ENCODE results near the gene RARG.
"Not testable (repeated sequence)": the region's sequence is repeated elsewhere in the genome, so short reads cannot be mapped to it uniquely, and the experiment has no call there.

The RARG gene

GRCh38 chr12:53176750-53177149, 55.3 kb downstream of the RARG start:
- TF ChIP-seq ZNF274 (IDR thresholded peaks at IDR 0.05; ENCODE audit: low read depth, low read length) = no peak
- no peak overlapping the region for H3K4me3 ChIP-seq (ENCODE audit: low read length)

- H3K4me3 ChIP-seq (ENCODE audit: low read length) = no peak overlapping the region
- no peak for TF ChIP-seq ZNF274 (IDR thresholded peaks at IDR 0.05; ENCODE audit: low read depth, low read length)
Observed at GRCh38 chr12:53174881-53175491, 57.0 kb downstream of the RARG start.

- no peak for TF ChIP-seq ZNF274 (IDR thresholded peaks at IDR 0.05; ENCODE audit: low read depth, low read length)
- H3K4me3 ChIP-seq (ENCODE audit: low read length) = no peak overlapping the region
Observed at GRCh38 chr12:53173085-53173715, 58.8 kb downstream of the RARG start.

GRCh38 chr12:53172352-53172751, 59.7 kb downstream of the RARG start:
- H3K4me3 ChIP-seq (ENCODE audit: low read length) = no peak overlapping the region
- TF ChIP-seq ZNF274 (IDR thresholded peaks at IDR 0.05; ENCODE audit: low read depth, low read length) = no peak

- no peak overlapping the region for H3K4me3 ChIP-seq (ENCODE audit: low read length)
- no peak for TF ChIP-seq ZNF274 (IDR thresholded peaks at IDR 0.05; ENCODE audit: low read depth, low read length)
Observed at GRCh38 chr12:53171725-53172329, 60.2 kb downstream of the RARG start.

- no peak for TF ChIP-seq ZNF274 (IDR thresholded peaks at IDR 0.05; ENCODE audit: low read depth, low read length)
- no peak overlapping the region for H3K4me3 ChIP-seq (ENCODE audit: low read length)
Observed at GRCh38 chr12:53170876-53171724, 60.9 kb downstream of the RARG start.

- no peak overlapping the region for H3K4me3 ChIP-seq (ENCODE audit: low read length)
- TF ChIP-seq ZNF274 (IDR thresholded peaks at IDR 0.05; ENCODE audit: low read depth, low read length) = no peak
Observed at GRCh38 chr12:53170215-53170614, 61.8 kb downstream of the RARG start.

GRCh38 chr12:53169644-53170043, 62.4 kb downstream of the RARG start:
- no peak for TF ChIP-seq ZNF274 (IDR thresholded peaks at IDR 0.05; ENCODE audit: low read depth, low read length)
- no peak overlapping the region for H3K4me3 ChIP-seq (ENCODE audit: low read length)

GRCh38 chr12:53166837-53167236, 65.2 kb downstream of the RARG start:
- no peak overlapping the region for H3K4me3 ChIP-seq (ENCODE audit: low read length)
- no peak for TF ChIP-seq ZNF274 (IDR thresholded peaks at IDR 0.05; ENCODE audit: low read depth, low read length)

- H3K4me3 ChIP-seq (ENCODE audit: low read length) = not testable (repeated sequence)
Observed at GRCh38 chr12:53163008-53163407, 69.0 kb downstream of the RARG start.

- no peak for TF ChIP-seq ZNF274 (IDR thresholded peaks at IDR 0.05; ENCODE audit: low read depth, low read length)
- no peak overlapping the region for H3K4me3 ChIP-seq (ENCODE audit: low read length)
Observed at GRCh38 chr12:53161119-53161911, 70.7 kb downstream of the RARG start.

GRCh38 chr12:53160673-53161072, 71.3 kb downstream of the RARG start:
- H3K4me3 ChIP-seq (ENCODE audit: low read length) = no peak overlapping the region
- TF ChIP-seq ZNF274 (IDR thresholded peaks at IDR 0.05; ENCODE audit: low read depth, low read length) = no peak
